Keratinocyte (primary cell): ENCODE results near the gene SS18L1.

Experiments
- CTCF ChIP-seq, 3 experiments: IDR thresholded peaks in 1 of 3; conservative IDR thresholded peaks in 1 of 3; optimal IDR thresholded peaks in 1 of 3; 2 replicates in 2 of 3; 3 replicates in 1 of 3; pipeline versions ENCODE3 to v1.5.1; 2011; ENCODE audit warnings: low read length in 3 of 3, mild to moderate bottlenecking in 3 of 3, moderate library complexity in 2 of 3, control low read depth in 1 of 3, inconsistent platforms in 1 of 3; ENCODE audit not compliant: insufficient read depth in 2 of 3; ENCODE audit errors: extremely low read depth in 1 of 3
- EZH2 ChIP-seq: IDR thresholded peaks from one replicate; pipeline ENCODE4 v1.6.1; 2012; ENCODE audit warnings: inconsistent platforms, mild to moderate bottlenecking, low read length, moderate library complexity

- no peak for TF ChIP-seq CTCF (optimal IDR thresholded peaks at IDR 0.05 in 1 of 3, IDR thresholded peaks at IDR 0.05 in 1 of 3, conservative IDR thresholded peaks at IDR 0.05 in 1 of 3; ENCODE audit: extremely low read depth in 1 of 3, insufficient read depth in 2 of 3, low read length in 3 of 3)
- no peak for TF ChIP-seq EZH2
Observed at GRCh38 chr20:62186096-62186426, 42.5 kb downstream of the SS18L1 start.
